K562 (cell line): ENCODE measurements around the gene NEU1. TPM values are rescaled to one million over a fixed set of nuclear protein-coding genes. Genes with fewer than 3 reads are reported as not detected.

Experiments used
- BACH1 ChIP-seq: fragments of 200-800 bp; sonication (Bioruptor generic); IDR thresholded peaks from 2 replicates; pipeline ENCODE4 v1.6.1; 2016; ENCODE audit warnings: missing genetic modification characterization, missing compliant biosample characterization
- BRD9 ChIP-seq: fragments of 450-650 bp; IDR thresholded peaks from 2 replicates; pipeline ENCODE4 v1.6.1; 2018; ENCODE audit warnings: low read depth; ENCODE audit not compliant: partially characterized antibody
- CBX8 ChIP-seq: fragments of 200-600 bp; sonication (generic); IDR thresholded peaks from 2 replicates; pipeline ENCODE4 v1.6.1; 2012; ENCODE audit warnings: borderline replicate concordance, mixed run types, low read depth, mild to moderate bottlenecking, moderate library complexity, mixed read lengths, low read length, control low read depth, inconsistent platforms; ENCODE audit not compliant: poor library complexity, severe bottlenecking; ENCODE audit errors: extremely low read depth
- CREB5 ChIP-seq: fragments of 250-450 bp; sonication (Bioruptor Pico); IDR thresholded peaks from 2 replicates; pipeline ENCODE4 v1.5.0; 2020; ENCODE audit warnings: mild to moderate bottlenecking
- E2F3 ChIP-seq: fragments of 250-450 bp; sonication (Bioruptor Pico); IDR thresholded peaks from 2 replicates; pipeline ENCODE4 v1.4.0; 2020; ENCODE audit warnings: mild to moderate bottlenecking
- ELF1 ChIP-seq: fragments of 200-800 bp; sonication (Bioruptor generic); IDR thresholded peaks from 2 replicates; pipeline ENCODE4 v1.6.1; 2016; ENCODE audit warnings: missing genetic modification characterization, missing compliant biosample characterization
- GATAD2A ChIP-seq: fragments of 450-650 bp; IDR thresholded peaks from 2 replicates; pipeline ENCODE4 v1.6.1; 2017
- MAFG ChIP-seq: fragments of 450-650 bp; conservative IDR thresholded peaks from 2 replicates; pipeline ENCODE4 v1.6.1; 2016; ENCODE audit warnings: missing genetic modification characterization, missing compliant biosample characterization
- NFRKB ChIP-seq: fragments of 450-650 bp; IDR thresholded peaks from 2 replicates; pipeline ENCODE4 v1.6.1; 2016; ENCODE audit warnings: low read depth
- OTX1 ChIP-seq: fragments of 450-650 bp; formaldehyde crosslinking; IDR thresholded peaks from 2 replicates; pipeline ENCODE4 v1.4.0; 2022; ENCODE audit warnings: mild to moderate bottlenecking
- RBM22 ChIP-seq: fragments of 200-400 bp; formaldehyde crosslinking; IDR thresholded peaks from 2 replicates; pipeline ENCODE4 v1.6.1; 2018; ENCODE audit warnings: low read length, low read depth; ENCODE audit not compliant: poor library complexity, severe bottlenecking
- SMAD4 ChIP-seq: fragments of 250-450 bp; sonication (Bioruptor Pico); conservative IDR thresholded peaks from 2 replicates; pipeline ENCODE4 v1.8.0; 2021; ENCODE audit warnings: inconsistent platforms, mild to moderate bottlenecking, moderate library complexity
- U2AF1 ChIP-seq: fragments of 200-400 bp; formaldehyde crosslinking; optimal IDR thresholded peaks from 2 replicates; pipeline ENCODE3; 2017; ENCODE audit warnings: mild to moderate bottlenecking, low read depth, low read length, moderate library complexity
- XRCC4 ChIP-seq: IDR thresholded peaks from one replicate; pipeline ENCODE4 v1.6.1; 2011; ENCODE audit not compliant: insufficient read depth, insufficient read length; ENCODE audit errors: extremely low read depth
- ZBTB33 ChIP-seq: sonication (generic); formaldehyde crosslinking; IDR thresholded peaks from 2 replicates; pipeline ENCODE4 v1.8.1; 2023; ENCODE audit warnings: mild to moderate bottlenecking, missing genetic modification reagents
- ZNF121 ChIP-seq: sonication (generic); formaldehyde crosslinking; conservative IDR thresholded peaks from 2 replicates; pipeline ENCODE4 v1.8.0; 2022; ENCODE audit warnings: missing genetic modification reagents
- ZNF282 ChIP-seq: sonication (generic); formaldehyde crosslinking; IDR thresholded peaks from 2 replicates; pipeline ENCODE4 v1.8.1; 2023; ENCODE audit warnings: missing genetic modification reagents
- ZNF655 ChIP-seq: fragments of 250-450 bp; sonication (Bioruptor Pico); IDR thresholded peaks from 2 replicates; pipeline ENCODE4 v1.5.0; 2021
- polyA plus RNA-seq, 8 experiments: library from polyadenylated mRNA; depleted of rRNA in 4 of 8; stranded (reverse) in 5 of 8; unstranded in 3 of 8; fragments of >200 nt; fragmentation: Nextera tagmentation in 2 of 8; fragmentation: Illumina TruSeq in 1 of 8; extraction: Ambion mirVana in 2 of 8; extraction: Trizol in 1 of 8; gene quantifications; 2 replicates each; pipeline versions ENCODE4 v1.2.1 to v1.2.3, GENCODE V29; 2011 to 2014; ENCODE audit warnings: inconsistent platforms in 1 of 8, missing spikeins in 1 of 8
- total RNA-seq, 7 experiments: library from RNA; depleted of rRNA in 6 of 7; stranded (reverse); fragments of >200 nt in 6 of 7; fragmentation: Illumina TruSeq in 2 of 7; extraction: Trizol in 2 of 7; gene quantifications; 2 replicates each; pipeline versions ENCODE4 v1.2.1 to v1.2.3, GENCODE V29; 2011 to 2021; ENCODE audit warnings: low replicate concordance in 1 of 7
- TF ChIP-seq, protein P1 (sequence below): fragments of 450-650 bp; IDR thresholded peaks from 2 replicates; pipeline ENCODE4 v1.6.1; 2017; ENCODE audit warnings: antibody characterized with exemption, mild to moderate bottlenecking

Gene NEU1
- total and polyA plus RNA-seq, 9 of the 15 experiments (the other 6 are each of a cell fraction or from before 2014, with no cell fraction given): 14.8 to 67.8 (median 51.0) TPM

DNA sequence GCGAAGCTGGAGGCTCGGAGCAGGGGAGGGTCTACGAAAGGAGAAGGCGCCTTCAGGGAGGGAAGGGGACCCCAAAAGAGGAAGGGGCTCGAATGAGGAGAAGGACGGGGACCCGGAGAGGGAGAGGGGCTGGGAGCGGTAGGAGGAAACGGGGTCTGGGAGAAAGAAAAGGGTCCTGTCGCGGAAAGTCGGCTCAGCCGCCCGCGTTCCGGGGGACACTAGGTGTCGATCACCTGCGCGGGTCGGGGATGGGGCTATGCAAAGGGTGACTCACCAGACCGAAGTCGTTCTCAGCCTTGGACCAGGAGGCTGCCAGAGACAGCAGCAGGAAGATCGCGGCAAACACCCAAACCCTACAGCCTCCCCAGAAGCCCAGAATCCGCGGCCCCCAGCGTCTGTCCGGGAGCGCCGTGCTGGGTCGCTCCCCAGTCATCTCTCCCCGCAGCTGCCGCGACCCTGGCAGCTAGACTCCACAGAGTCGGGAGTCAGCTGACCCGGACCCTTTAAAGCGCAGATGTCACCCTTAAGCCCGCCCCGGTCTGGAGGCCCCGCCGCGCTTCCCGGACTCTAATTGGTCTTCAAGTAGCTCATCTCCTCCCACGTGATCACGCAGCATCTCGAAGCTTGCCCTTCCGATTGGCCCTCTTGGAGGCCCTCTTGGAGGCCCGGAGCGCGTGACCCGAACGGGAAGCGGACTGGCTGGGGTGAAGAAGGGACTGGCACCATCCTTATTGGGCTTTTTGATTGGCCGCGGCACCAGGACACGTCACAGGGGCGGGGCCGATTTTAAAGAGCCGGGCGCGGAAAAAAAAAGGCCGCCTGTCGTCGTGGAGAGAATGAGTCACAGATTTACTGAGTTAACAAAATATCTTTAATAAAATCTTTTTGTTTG is at the start of gene NEU1 (continued):
- TF ChIP-seq, protein P1, sequence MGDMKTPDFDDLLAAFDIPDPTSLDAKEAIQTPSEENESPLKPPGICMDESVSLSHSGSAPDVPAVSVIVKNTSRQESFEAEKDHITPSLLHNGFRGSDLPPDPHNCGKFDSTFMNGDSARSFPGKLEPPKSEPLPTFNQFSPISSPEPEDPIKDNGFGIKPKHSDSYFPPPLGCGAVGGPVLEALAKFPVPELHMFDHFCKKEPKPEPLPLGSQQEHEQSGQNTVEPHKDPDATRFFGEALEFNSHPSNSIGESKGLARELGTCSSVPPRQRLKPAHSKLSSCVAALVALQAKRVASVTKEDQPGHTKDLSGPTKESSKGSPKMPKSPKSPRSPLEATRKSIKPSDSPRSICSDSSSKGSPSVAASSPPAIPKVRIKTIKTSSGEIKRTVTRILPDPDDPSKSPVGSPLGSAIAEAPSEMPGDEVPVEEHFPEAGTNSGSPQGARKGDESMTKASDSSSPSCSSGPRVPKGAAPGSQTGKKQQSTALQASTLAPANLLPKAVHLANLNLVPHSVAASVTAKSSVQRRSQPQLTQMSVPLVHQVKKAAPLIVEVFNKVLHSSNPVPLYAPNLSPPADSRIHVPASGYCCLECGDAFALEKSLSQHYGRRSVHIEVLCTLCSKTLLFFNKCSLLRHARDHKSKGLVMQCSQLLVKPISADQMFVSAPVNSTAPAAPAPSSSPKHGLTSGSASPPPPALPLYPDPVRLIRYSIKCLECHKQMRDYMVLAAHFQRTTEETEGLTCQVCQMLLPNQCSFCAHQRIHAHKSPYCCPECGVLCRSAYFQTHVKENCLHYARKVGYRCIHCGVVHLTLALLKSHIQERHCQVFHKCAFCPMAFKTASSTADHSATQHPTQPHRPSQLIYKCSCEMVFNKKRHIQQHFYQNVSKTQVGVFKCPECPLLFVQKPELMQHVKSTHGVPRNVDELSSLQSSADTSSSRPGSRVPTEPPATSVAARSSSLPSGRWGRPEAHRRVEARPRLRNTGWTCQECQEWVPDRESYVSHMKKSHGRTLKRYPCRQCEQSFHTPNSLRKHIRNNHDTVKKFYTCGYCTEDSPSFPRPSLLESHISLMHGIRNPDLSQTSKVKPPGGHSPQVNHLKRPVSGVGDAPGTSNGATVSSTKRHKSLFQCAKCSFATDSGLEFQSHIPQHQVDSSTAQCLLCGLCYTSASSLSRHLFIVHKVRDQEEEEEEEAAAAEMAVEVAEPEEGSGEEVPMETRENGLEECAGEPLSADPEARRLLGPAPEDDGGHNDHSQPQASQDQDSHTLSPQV: no peak
- TF ChIP-seq RBM22 (no peak), E2F3 (CRISPR knock-in tag) (peak; percentile 64; the same call in 1 of the 2 replicates), NFRKB (no peak), CBX8 (no peak), BACH1 (tag) (no peak), ZBTB33 (0 out of 2 replicates have a peak, but pooled peaks have one; percentile 9), XRCC4 (no peak), BRD9 (no peak), ZNF282 (CRISPR knock-in tag) (no peak), OTX1 (CRISPR knock-in tag) (peak; percentile 94), SMAD4 (CRISPR knock-in tag) (peak; percentile 73), GATAD2A (peak; percentile 52; the same call in 1 of the 2 replicates), ELF1 (no peak; the same call in 1 of the 2 replicates), MAFG (tag) (no peak), ZNF655 (CRISPR knock-in tag) (no peak), ZNF121 (CRISPR knock-in tag) (no peak), U2AF1 (no peak), CREB5 (CRISPR knock-in tag) (no peak)
